Measurements from ENCODE around the gene EFCAB6.

Gene EFCAB6

DNA sequence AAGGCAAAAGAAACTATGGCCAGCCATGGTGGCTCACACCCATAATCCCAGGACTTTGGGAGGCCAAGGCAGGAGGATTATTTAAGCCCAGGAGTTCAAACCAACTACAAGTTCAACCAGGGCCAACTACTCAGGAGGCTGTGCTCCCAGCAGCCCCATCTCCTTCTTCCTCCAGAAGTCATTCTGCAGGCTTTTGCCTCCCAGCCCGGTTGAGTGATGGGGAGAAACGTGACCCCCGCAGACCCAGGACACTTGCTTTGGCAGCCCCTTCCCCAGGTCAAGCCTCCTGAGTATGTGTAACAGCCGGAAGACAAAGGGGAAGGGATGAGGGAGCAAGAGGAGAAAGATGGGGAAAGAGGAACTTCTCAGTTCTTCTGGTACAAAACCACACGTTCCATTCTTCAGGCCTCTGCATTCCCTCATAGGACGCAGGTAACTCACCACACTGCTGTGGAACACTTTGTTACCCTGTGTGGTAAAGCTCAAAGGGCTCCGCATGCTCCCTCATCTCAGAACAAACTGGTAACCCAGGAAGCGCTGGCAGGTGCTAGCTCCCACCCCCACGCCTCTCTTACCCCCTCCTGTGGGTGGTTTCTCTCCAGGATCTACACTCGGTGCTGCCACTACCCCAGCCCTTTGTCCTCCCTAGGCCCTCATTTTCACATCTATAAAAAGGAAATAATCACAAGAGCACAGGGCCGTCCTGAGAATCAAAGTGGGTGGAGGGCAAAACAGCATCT is 46.2 kb upstream of the EFCAB6 start:
- no peak overlapping the region for H3K4me3 Mint-ChIP-seq
- H3K27me3 Mint-ChIP-seq (ENCODE audit: low read depth, poor library complexity), result peaks cover 42% of the 10 kb centered on the region
- H3K9me3 Mint-ChIP-seq, result peaks cover 21% of the 10 kb centered on the region
- H3K27ac Mint-ChIP-seq, result no peak overlapping the region
- peaks cover 9% of the 10 kb centered on the region for H3K4me1 Mint-ChIP-seq
- TF ChIP-seq CTCF (IDR thresholded peaks at IDR 0.05), result no peak
- H3K36me3 Mint-ChIP-seq (ENCODE audit: low read depth), result peaks cover 15% of the 10 kb centered on the region
- no peak for DNase-seq

DNA sequence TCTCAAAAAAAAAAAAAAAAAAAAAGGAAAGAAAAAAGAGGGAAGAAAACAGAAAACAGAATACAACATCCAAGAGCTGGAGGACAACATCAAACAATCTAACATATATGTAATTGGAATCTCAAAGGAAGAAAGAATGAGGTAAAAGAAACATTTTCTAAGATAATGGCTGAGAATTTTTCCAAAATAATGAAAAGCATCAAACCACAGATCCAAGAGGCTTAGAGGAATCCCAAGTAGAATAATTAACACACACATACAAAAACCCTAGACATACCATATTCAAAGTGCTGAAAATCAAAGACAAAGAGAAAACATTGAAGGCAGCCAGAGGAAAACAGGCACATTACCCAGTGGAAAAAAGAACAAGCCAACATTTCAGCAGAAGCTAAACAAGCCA is 45.3 kb upstream of the EFCAB6 start:
- no peak overlapping the region for H3K27ac Mint-ChIP-seq

DNA sequence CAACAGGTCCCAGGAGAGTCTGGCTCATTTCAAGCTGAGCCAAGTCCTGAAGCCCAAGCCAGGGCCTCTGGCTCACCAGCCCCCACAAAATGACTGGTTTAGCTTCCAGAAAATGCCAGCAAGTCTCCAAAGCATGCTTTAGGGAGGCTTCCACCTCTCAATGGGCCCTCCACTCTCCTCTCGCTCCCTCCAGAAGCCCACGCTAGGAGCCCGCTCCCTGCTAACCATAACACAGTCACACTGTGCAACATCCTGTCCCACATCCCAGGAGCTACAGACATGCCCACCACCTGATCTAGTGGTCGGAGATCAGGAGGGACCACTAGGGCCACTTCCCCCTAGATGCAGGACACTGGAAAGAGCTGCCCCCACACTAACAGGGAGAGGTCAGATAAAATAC is 43.3 kb upstream of the EFCAB6 start:
- Mint-ChIP-seq H3K27ac (no peak overlapping the region), H3K36me3 (ENCODE audit: low read depth) (peaks cover 15% of the 10 kb centered on the region), H3K27me3 (ENCODE audit: low read depth, poor library complexity) (peaks cover 21% of the 10 kb centered on the region), H3K4me3 (no peak overlapping the region), H3K9me3 (peaks cover 21% of the 10 kb centered on the region), H3K4me1 (peaks cover 9% of the 10 kb centered on the region)
- TF ChIP-seq CTCF (IDR thresholded peaks at IDR 0.05), result no peak
- no peak for DNase-seq

More for the DNA sequence above, 45.3 kb upstream of the EFCAB6 start:
- no peak overlapping the region for H3K4me3 Mint-ChIP-seq
- H3K27me3 Mint-ChIP-seq (ENCODE audit: low read depth, poor library complexity), result peaks cover 33% of the 10 kb centered on the region
- H3K4me1 Mint-ChIP-seq, result peaks cover 14% of the 10 kb centered on the region
- no peak for TF ChIP-seq CTCF (IDR thresholded peaks at IDR 0.05)
- peaks cover 21% of the 10 kb centered on the region for H3K9me3 Mint-ChIP-seq
- no peak for DNase-seq
- peaks cover 15% of the 10 kb centered on the region for H3K36me3 Mint-ChIP-seq (ENCODE audit: low read depth)

- H3K4me1 Mint-ChIP-seq, result peaks cover 9% of the 10 kb centered on the region
- no peak overlapping the region for H3K4me3 Mint-ChIP-seq
- no peak for TF ChIP-seq CTCF (IDR thresholded peaks at IDR 0.05)
- H3K9me3 Mint-ChIP-seq, result peaks cover 21% of the 10 kb centered on the region
- peak overlapping the region; percentile 48 for H3K27ac Mint-ChIP-seq
- peaks cover 15% of the 10 kb centered on the region for H3K36me3 Mint-ChIP-seq (ENCODE audit: low read depth)
- no peak for DNase-seq
- H3K27me3 Mint-ChIP-seq (ENCODE audit: low read depth, poor library complexity), result peaks cover 16% of the 10 kb centered on the region
These were observed 42.7 kb upstream of the EFCAB6 start for GRCh38 chr22:43854786-43855271.

DNA sequence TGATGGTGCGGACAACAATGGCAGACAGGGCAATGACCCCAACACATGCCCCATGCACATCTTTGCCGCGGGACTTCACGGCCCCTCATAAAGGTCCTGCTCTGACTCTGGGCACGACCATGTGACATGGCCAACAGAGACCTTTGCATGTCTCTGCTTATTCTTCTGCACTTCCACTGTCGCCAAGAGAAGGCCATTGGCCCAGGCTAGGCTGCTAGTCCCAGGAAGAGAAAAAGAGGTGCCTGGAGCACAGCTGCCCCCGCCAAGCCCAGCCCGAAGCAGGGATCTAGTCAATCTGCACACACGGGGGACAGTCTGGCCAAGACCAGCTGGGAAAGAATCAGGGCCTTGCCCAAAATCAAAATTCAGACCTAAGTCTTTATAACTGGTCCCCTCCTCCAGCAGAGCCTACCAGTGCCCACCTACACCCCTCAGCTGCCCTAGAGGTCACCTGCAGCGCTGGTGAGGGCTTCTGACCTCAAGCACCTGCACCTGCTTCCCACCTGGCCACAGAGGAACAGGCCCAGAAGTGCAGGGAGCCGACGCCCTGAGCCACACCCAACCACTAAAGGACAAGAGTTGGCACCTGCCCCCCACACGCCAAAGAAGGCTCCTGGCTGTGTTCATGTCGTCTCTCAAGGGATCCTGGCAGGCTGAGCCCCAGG is 42.1 kb upstream of the EFCAB6 start:
- Mint-ChIP-seq H3K36me3 (ENCODE audit: low read depth) (peaks cover 15% of the 10 kb centered on the region), H3K4me1 (peaks cover 13% of the 10 kb centered on the region), H3K9me3 (peaks cover 21% of the 10 kb centered on the region), H3K4me3 (no peak overlapping the region), H3K27ac (no peak overlapping the region), H3K27me3 (ENCODE audit: low read depth, poor library complexity) (peaks cover 12% of the 10 kb centered on the region)
- no peak for DNase-seq
- no peak for TF ChIP-seq CTCF (IDR thresholded peaks at IDR 0.05)

Measured in nephron progenitor cell (in vitro differentiated cells).